Suppressor macrophage treated with lipopolysaccharide for 4 hours (primary cell): Measurements from ENCODE around the gene ZNF280D.

Source experiments
- DNase-seq: peaks from one replicate; pipeline ENCODE4 v3.0.0-alpha.2; 2020

The ZNF280D gene

DNA sequence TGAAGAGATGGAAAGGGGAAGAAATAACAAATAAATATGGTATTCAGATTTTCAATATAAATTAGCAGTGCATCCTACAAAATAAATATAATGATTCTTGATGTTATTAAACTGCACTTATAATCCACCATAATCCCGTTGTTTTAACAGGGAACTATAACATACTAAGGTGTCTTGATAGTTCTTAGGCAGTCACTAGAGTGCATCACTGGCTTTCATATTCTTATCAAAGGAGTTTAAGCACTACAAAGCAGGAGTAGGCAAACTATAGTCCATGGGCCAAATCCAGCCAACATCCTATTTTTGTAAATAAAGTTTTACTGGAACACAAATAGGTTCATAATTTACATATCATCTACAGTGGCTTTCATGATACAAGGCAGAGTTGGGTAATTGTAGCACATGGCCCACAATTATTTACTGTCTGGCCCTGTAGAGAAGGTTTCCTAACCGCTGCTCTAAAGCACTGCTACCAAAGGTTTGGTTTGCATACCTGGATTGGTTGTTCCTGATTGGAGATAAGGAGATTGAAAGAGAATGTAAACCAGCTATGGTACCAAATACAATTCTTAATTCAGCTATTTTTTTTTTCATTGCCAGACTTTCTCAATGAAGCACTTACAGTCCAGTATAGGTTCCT lies 104.3 kb downstream of the ZNF280D start:
- DNase-seq: no peak

DNA sequence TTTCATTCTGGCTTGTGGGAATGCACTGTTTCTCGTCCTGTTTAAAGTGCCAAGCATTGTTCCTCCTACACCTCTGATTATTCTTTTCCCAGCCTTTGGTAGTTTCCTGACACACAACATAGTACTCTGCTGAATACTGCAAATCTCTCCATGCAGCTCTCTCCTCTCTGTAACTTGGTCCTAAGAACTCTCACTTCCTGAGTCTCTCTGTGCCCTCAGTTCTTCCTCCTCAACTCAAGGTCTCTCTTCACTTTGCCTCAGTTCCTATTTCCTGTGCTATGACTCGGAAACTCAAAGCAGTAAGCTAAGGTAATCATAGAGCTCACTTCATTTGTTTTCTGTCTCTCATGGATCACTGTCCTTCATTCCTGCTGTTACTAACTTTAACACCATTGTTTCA lies 113.4 kb downstream of the ZNF280D start:
- peak; percentile 7 for DNase-seq

DNA sequence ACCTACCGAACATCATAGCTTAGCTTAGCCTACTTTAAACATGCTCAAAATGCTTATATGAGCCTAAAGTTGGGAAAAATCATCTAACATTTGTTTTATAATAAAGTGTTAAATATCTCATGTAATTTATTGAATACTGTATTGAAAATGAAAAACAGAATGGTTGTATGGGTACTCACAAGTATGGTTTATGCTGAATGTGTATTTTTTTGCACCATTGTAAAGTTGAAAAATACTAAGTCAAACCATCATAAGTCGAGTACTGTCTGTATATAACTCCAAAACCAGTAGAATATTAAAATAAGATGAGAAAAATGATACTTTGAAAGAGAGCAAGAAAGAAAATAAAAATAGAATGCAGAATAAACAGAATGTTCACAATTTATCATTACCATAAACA lies 115.7 kb downstream of the ZNF280D start:
- no peak for DNase-seq

DNA sequence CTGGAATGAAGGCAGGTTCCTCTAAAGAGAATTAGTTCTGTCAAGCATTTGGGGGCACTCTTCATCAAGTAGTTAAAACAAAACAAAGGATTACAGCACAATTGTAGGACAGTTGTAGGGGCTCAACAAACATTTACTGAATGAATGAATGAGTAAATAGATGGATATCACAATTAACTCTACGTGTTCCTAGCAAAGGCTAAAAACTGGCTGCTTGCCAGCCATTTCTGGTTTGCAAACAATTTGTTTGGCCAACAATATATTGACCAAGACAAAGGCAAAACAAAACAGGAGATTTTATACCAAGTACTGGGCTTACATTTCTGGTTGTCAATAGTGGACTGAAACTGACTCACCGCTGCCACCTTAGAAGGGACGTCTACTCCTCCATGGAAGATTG lies 116.8 kb downstream of the ZNF280D start:
- DNase-seq: no peak

DNA sequence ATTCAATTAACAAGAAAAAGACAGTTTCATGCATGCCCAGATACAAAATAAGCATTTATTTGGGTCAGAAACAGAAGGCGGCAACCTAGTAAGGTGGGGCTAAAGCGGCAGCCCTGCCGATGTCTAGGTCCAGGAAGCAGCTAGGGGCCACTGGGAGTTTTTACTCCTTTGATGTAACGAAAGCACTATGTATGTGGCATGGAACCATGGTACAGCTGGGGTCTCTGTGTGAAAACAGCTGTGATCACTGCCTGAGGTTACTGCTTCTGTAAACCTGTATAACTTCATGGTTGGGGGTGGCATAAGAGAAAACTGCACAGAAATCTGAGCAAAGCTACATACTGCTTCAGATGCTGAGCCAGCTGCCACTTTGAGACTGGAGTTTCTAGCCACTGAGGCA lies 119.5 kb downstream of the ZNF280D start:
- no peak for DNase-seq

DNA sequence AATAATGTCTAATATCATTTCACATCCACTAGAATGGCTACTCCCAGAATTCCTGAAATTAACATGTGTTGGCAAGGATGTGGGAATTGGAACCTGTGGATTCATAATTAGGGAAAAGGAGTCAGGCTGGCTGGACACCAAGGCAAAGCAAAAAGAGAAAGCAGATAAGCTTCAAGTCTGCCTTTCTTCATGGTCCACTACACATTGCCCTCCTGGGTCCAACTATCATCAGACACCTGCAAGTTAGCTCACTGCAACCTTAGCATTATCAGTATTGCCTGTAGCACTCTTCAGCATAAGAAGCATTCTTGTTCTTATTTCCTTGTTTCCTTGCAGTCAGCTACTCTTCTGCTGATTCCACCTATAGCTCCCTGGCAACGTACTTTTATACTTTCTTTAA lies 124.3 kb downstream of the ZNF280D start:
- no peak for DNase-seq

DNA sequence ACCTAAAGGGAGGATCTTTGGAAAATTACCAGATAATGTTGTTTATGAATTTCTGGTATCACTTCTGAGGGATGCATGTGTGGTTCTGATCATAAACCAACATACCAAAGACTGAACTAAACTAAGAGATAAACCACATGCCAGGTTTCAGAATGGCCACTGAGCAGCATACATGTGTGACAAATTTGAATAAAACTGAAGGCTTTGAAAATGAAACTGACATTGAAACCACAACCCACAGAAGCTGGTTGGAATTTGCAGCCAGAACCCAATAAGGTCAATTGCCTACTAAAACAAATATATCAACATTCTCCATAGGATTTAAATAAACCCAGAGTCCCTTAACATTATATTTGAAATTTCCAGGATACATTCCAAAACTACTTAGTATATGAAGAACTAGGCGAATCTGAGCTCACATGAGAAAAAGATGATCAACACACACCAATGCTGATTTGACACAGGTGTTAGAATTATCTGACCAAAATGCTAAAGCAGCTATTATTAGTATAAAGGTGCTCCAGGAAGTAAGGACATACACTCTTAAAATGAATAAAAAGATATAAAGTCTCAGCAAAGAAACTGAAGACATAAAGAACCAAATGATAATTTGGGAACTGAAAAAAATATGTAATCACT lies 125.0 kb downstream of the ZNF280D start:
- DNase-seq: no peak

DNA sequence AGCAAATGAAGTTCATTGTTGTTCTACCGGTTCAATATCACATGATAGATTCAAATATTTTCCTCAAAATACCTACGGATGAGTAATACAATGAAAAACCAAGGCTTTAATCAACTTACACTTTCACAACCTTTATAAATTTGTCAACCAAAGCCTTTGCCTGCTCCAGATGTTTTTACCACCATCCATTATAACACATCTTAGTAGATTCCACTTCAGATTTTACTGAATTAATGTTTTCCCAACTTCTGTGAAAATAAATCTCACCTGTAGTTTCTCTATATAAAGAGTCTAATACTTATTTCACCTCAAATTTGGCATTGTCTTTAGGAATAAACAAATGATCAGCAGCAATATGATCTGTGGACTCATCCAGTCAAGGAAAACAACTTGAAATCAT lies 131.1 kb downstream of the ZNF280D start:
- no peak for DNase-seq

DNA sequence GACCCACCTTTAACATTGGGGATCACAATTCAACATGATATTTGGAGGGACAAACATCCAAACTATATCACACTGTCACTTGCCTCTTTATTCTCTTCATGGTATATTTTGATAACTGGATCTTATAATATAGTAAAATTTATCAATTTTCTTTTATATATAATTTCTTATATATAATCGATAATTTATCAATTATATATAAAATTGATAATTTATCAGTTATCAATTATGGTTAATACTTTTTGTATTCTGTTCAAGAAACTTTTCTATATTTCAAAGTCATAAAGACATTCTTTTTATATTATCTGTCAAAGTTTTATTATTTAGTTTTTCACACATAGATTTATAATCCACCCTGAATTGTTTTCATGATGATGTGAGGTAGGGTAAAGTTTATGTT lies 132.9 kb downstream of the ZNF280D start:
- DNase-seq: no peak

DNA sequence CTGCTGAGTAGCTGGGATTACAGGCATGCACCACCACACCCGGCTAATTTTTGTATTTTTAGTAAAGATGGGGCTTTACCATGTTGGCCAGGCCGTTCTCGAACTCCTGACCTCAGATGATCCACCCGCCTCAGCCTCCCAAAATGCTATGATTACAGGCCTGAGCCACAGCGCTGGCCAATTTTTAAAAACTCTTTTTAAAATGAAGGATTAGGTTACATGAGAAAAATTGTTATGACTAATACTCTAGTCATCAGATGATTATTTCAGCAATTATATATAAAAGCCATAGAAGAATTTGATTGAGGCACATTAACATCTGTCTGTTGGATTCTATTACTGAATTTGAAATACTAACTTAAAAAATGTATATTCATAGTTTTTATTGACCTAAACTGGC lies 134.3 kb downstream of the ZNF280D start:
- DNase-seq: no peak

DNA sequence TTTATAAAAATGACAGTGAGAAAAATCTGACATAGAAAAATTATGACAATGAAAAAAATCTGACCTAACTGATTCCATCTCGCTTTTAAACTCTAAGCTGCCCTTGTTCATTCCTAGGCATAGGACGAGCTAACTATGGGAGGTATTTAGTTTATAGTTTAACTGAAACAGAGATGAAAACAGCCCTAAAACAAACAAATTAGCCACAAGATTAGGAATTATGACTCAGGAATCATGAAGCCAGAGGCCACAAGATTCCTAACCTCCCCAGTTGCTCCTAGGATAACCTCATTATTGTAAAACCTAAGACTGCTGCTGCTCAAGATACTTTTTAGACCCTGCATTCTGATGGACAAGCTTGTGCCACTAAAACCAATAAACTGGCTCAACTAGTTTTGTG lies 145.6 kb downstream of the ZNF280D start:
- no peak for DNase-seq

DNA sequence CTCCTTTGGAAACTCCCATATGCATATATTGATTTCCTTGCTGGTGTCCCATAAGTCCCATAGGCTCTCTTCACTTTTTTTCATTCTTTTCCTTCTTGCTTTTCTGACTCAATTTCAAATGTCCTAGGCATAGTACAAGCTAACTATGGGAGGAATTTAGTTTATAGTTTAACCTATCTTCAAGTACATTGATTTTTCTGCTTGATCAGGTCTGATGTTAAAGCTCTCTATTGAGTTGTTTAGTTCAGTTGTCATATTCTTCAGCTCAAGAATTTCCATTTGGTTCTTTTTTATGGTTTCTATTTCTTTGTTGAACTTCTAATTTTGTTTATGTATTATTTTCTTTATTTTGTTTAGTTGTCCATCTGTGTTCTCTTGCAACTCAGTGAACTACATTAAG lies 147.1 kb downstream of the ZNF280D start:
- no peak for DNase-seq

DNA sequence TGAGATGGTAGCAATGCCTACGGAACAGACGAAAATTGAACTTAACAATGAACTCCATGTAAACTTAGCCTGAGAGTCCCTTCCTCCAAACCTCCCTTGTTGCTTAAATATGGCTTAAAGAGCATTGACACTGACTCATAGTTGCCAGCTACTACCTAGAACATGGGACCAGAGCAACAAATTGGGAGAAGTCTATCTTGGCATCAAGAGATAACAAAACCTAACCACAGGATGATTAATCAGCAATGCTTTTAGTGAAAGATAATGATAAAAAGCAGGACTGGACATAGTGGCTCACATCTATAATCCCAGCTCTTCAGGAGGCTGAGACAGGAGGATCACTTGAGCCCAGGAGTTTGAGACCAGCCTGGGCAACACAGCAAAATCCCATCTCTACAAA lies 150.5 kb downstream of the ZNF280D start:
- DNase-seq: no peak
